Endothelial cell of umbilical vein (primary cell): Measurements from ENCODE around the gene PPP1R10. TPM values are rescaled to one million over a fixed set of nuclear protein-coding genes. Genes with fewer than 3 reads are reported as not detected.

Source experiments
- BruUV-seq: library from RNA; stranded (reverse); fragments of 400-500 nt; replicated peaks from 2 replicates; lab custom pipeline; 2021; lab: Mats Ljungman, UMichigan
- CTCF ChIA-PET: fragments of 300-600, 350-600 bp; sonication (Branson Sonifier 250); formaldehyde crosslinking; loops from one replicate; lab custom pipeline; 2021; ENCODE audit warnings: antibody characterized with exemption, inconsistent platforms; lab: Charles Lee
- POLR2A ChIA-PET: fragments of 300-600, 350-600 bp; sonication (Branson Sonifier 250); formaldehyde crosslinking; loops from one replicate; lab custom pipeline; 2021; ENCODE audit warnings: antibody characterized with exemption, inconsistent platforms; lab: Charles Lee
- DNase-seq: peaks from one replicate; pipeline ENCODE4 v3.0.0-alpha.2; 2011; ENCODE audit warnings: low read depth, low spot score
- FAIRE-seq: peaks from 2 replicates; lab custom pipeline; 2011; peaks lifted over from hg19 to GRCh38; lab: Jason Lieb, UNC
- H2AFZ ChIP-seq: 2 replicates; pipeline ENCODE4 v1.6.0; 2012; ENCODE audit warnings: low read depth, low read length, control low read depth, inconsistent platforms
- H3K27ac ChIP-seq: 2 replicates; pipeline ENCODE4 v1.5.1; 2011; ENCODE audit warnings: low read depth, mild to moderate bottlenecking, control low read depth, low read length, moderate library complexity; ENCODE audit not compliant: insufficient read depth
- H3K27me3 ChIP-seq, 2 experiments: 2 replicates each; pipeline versions ENCODE4 v1.6.0 to v1.6.1; 2011; ENCODE audit warnings: low read length in 2 of 2, mixed read lengths in 1 of 2; ENCODE audit not compliant: control insufficient read depth in 2 of 2, insufficient read depth in 2 of 2
- H3K36me3 ChIP-seq, 2 experiments: 2 replicates in 1 of 2; 3 replicates in 1 of 2; pipeline ENCODE4 v1.5.1; 2011; ENCODE audit warnings: low read length in 2 of 2, mild to moderate bottlenecking in 1 of 2, moderate library complexity in 1 of 2; ENCODE audit not compliant: control insufficient read depth in 2 of 2, insufficient read depth in 2 of 2; ENCODE audit errors: extremely low read depth in 1 of 2
- H3K4me1 ChIP-seq: 3 replicates; pipeline ENCODE4 v1.5.1; 2011; ENCODE audit warnings: mild to moderate bottlenecking, low read length; ENCODE audit not compliant: control insufficient read depth, insufficient read depth; ENCODE audit errors: extremely low read depth
- H3K4me2 ChIP-seq: 2 replicates; pipeline ENCODE4 v1.6.1; 2011; ENCODE audit warnings: low read length, control low read depth, mixed read lengths; ENCODE audit not compliant: insufficient read depth
- H3K4me3 ChIP-seq, 3 experiments: fragments of 200-600 bp in 1 of 3; sonication (generic), shearing (Covaris generic) in 1 of 3; replicated peaks in 1 of 3; 2 replicates each; pipeline ENCODE4 v1.5.1; 2011 to 2016; ENCODE audit warnings: control low read depth in 3 of 3, low read length in 3 of 3, mild to moderate bottlenecking in 2 of 3, inconsistent platforms in 1 of 3, low read depth in 1 of 3, moderate library complexity in 1 of 3; ENCODE audit not compliant: insufficient read depth in 1 of 3
- H3K79me2 ChIP-seq: 2 replicates; pipeline ENCODE4 v1.6.0; 2012; ENCODE audit warnings: low read length, inconsistent platforms; ENCODE audit not compliant: control insufficient read depth, insufficient read depth
- H3K9ac ChIP-seq: replicated peaks from 2 replicates; pipeline ENCODE3; 2011; ENCODE audit warnings: low read length, control low read depth; ENCODE audit not compliant: insufficient read depth; ENCODE audit errors: extremely low read depth
- H3K9me1 ChIP-seq: replicated peaks from 3 replicates; pipeline ENCODE4 v1.6.0; 2011; ENCODE audit warnings: mild to moderate bottlenecking, low read length; ENCODE audit not compliant: control insufficient read depth, insufficient read depth; ENCODE audit errors: extremely low read depth
- H3K9me3 ChIP-seq: replicated peaks from 2 replicates; pipeline ENCODE4 v1.5.1; 2012; ENCODE audit warnings: low read length, inconsistent platforms; ENCODE audit not compliant: control insufficient read depth, insufficient read depth
- H4K20me1 ChIP-seq: replicated peaks from 2 replicates; pipeline ENCODE3; 2011; ENCODE audit warnings: mild to moderate bottlenecking, low read length; ENCODE audit not compliant: control insufficient read depth, insufficient read depth; ENCODE audit errors: extremely low read depth
- EZH2 ChIP-seq: IDR thresholded peaks from 2 replicates; pipeline ENCODE4 v1.6.1; 2012; ENCODE audit warnings: borderline replicate concordance, low read depth, mild to moderate bottlenecking, moderate library complexity, low read length, inconsistent platforms; ENCODE audit not compliant: severe bottlenecking
- FOS ChIP-seq: IDR thresholded peaks from 2 replicates; pipeline ENCODE4 v1.6.1; 2011; ENCODE audit warnings: mild to moderate bottlenecking, low read length, moderate library complexity, borderline replicate concordance; ENCODE audit not compliant: insufficient read depth
- GATA2 ChIP-seq: IDR thresholded peaks from 2 replicates; pipeline ENCODE4 v1.7.0; 2011; ENCODE audit warnings: low read depth, mild to moderate bottlenecking, moderate library complexity, mixed read lengths, low read length; ENCODE audit not compliant: insufficient read length, insufficient read depth
- JUN ChIP-seq: IDR thresholded peaks from 2 replicates; pipeline ENCODE4 v1.6.1; 2011; ENCODE audit warnings: borderline replicate concordance, low read depth; ENCODE audit not compliant: insufficient read length, insufficient read depth
- MYC ChIP-seq: IDR thresholded peaks from one replicate; pipeline ENCODE4 v1.6.1; 2011; ENCODE audit warnings: mild to moderate bottlenecking, low read depth, low read length
- POLR2A ChIP-seq: IDR thresholded peaks from 2 replicates; pipeline ENCODE4 v1.6.1; 2012; ENCODE audit warnings: low read depth, mild to moderate bottlenecking, control low read depth, low read length
- POLR2AphosphoS5 ChIP-seq: IDR thresholded peaks from 2 replicates; pipeline ENCODE4 v1.6.1; 2012; ENCODE audit warnings: low read depth, mild to moderate bottlenecking, control low read depth, low read length, moderate library complexity; ENCODE audit not compliant: insufficient read depth
- dilution Hi-C: fragments of 300-500 bp; cut with MboI; formaldehyde crosslinking; loops from one replicate; pipeline ENCODE4 v1.15.0; 2019; ENCODE audit warnings: low sequenced_read_pairs; ENCODE audit not compliant: extremely low pct_ligation_motif_present
- intact Hi-C: fragments of 100-400 bp; cut with micrococcal nuclease; formaldehyde crosslinking; loops from one replicate; pipeline ENCODE4 v1.10.0; 2022
- polyA plus RNA-seq, 4 experiments: library from polyadenylated mRNA; depleted of rRNA in 3 of 4; stranded (reverse) in 3 of 4; unstranded in 1 of 4; fragments of >200 nt; gene quantifications; 2 replicates each; pipeline versions ENCODE4 v1.2.1 to v1.2.3, GENCODE V29; 2011 to 2012; ENCODE audit warnings: missing spikeins in 1 of 4
- total RNA-seq: library from RNA; stranded (reverse); gene quantifications from 2 replicates; pipeline ENCODE4 v1.2.3, GENCODE V29; 2021
- TF ChIP-seq, protein P1 (sequence below): IDR thresholded peaks from 2 replicates; pipeline ENCODE4 v1.6.1; 2011; ENCODE audit not compliant: insufficient read depth, insufficient read length
- TF ChIP-seq, protein P2 (sequence below), 2 donors: IDR thresholded peaks; 1 replicate in 1 of 2; 2 replicates in 1 of 2; pipeline ENCODE4 v1.5.1; 2011; ENCODE audit warnings: low read length in 2 of 2, mild to moderate bottlenecking in 2 of 2, moderate library complexity in 2 of 2, control low read depth in 1 of 2, inconsistent platforms in 1 of 2, low read depth in 1 of 2; ENCODE audit not compliant: insufficient read depth in 1 of 2; ENCODE audit errors: extremely low read depth in 1 of 2

Gene PPP1R10
- total and polyA plus RNA-seq, 2 donors (not counting 3 experiments of a cell fraction or from before 2014, with no cell fraction given): 19.2 to 88.3 TPM

DNA sequence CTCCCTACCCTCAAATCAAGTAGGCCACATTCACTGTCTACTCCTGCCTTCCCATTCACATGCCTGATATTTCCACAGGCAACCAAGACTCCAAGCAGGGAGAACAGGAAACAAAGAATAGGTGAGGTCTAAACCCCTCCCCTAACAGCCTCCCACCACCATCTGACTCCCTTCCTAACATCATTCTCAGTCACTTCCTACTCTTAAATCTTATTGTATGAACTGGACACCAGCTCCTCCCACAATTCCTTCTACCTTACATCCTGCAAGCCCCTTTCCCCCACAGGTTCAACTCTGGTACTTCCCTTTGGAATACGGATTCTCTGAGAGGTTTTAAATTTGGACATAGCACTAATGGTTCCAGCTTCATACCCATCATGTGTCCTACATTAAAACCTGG, 28.9 kb upstream of the PPP1R10 start:
- Histone ChIP-seq H3K4me2 (peak overlapping the region; percentile 60), H3K36me3 (peaks cover 2 to 9% of the 10 kb centered on the region in 2 experiments), H3K4me3 (no peak overlapping the region), H3K4me1 (peaks cover 8% of the 10 kb centered on the region), H4K20me1 (no peaks in the 10 kb centered on the region), H3K27ac (no peak overlapping the region), H3K27me3 (no peaks in the 10 kb centered on the region), H2AFZ (no peak overlapping the region), H3K9ac (no peak overlapping the region), H3K9me3 (no peaks in the 10 kb centered on the region), H3K79me2 (peaks cover 20% of the 10 kb centered on the region), H3K9me1 (no peaks in the 10 kb centered on the region)
- DNase-seq: no peak
- FAIRE-seq: no peak
- CTCF ChIA-PET: no interaction called here
- POLR2A ChIA-PET: no interaction called here
- dilution Hi-C loops (no loop called here), intact Hi-C loops (loop anchor here (2.0 kb wide), 1 partner anchor 75 kb away; the partner anchor contains the start of gene TUBB)
- TF ChIP-seq, protein P1, sequence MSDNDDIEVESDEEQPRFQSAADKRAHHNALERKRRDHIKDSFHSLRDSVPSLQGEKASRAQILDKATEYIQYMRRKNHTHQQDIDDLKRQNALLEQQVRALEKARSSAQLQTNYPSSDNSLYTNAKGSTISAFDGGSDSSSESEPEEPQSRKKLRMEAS: no peak
- TF ChIP-seq GATA2: no peak
- no peak for TF ChIP-seq EZH2
- no TSS peak for BruUV-seq

DNA sequence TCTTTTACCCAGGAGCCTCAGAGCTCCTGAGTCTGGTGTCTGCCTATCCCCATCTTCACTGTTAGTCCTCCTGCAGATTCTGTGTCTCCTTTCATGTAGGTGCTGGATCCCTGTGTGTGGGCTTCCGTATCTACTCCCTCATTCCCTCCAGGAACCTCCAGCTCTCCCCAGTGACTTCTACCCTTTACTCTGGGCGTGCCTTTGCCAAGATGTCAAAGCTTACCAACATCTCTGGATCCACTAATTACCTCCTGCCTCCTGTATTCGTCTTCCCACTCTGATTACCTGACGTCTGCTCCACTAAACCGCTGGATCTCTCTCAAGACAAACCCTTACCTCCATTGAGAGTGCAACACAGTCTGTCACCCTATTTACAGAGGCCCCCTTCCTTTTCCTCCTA, 27.7 kb upstream of the PPP1R10 start:
- DNase-seq: no peak
- Histone ChIP-seq H3K4me1 (peaks cover 8% of the 10 kb centered on the region), H3K4me3 (no peak overlapping the region), H3K4me2 (no peak overlapping the region), H3K36me3 (peaks cover 2 to 15% of the 10 kb centered on the region in 2 experiments), H3K9me1 (no peaks in the 10 kb centered on the region), H2AFZ (no peak overlapping the region), H3K27ac (no peak overlapping the region), H3K9me3 (no peaks in the 10 kb centered on the region), H3K27me3 (no peaks in the 10 kb centered on the region), H3K9ac (no peak overlapping the region), H4K20me1 (no peaks in the 10 kb centered on the region), H3K79me2 (peaks cover 20% of the 10 kb centered on the region)
- no TSS peak for BruUV-seq
- dilution Hi-C loops: no loop called here
- no peak for FAIRE-seq
- TF ChIP-seq FOS: no peak
- no peak for TF ChIP-seq POLR2AphosphoS5
- TF ChIP-seq, protein P2, sequence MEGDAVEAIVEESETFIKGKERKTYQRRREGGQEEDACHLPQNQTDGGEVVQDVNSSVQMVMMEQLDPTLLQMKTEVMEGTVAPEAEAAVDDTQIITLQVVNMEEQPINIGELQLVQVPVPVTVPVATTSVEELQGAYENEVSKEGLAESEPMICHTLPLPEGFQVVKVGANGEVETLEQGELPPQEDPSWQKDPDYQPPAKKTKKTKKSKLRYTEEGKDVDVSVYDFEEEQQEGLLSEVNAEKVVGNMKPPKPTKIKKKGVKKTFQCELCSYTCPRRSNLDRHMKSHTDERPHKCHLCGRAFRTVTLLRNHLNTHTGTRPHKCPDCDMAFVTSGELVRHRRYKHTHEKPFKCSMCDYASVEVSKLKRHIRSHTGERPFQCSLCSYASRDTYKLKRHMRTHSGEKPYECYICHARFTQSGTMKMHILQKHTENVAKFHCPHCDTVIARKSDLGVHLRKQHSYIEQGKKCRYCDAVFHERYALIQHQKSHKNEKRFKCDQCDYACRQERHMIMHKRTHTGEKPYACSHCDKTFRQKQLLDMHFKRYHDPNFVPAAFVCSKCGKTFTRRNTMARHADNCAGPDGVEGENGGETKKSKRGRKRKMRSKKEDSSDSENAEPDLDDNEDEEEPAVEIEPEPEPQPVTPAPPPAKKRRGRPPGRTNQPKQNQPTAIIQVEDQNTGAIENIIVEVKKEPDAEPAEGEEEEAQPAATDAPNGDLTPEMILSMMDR (IDR thresholded peaks at IDR 0.05; ENCODE audit: extremely low read depth in 1 of 2, insufficient read depth in 1 of 2, low read depth in 1 of 2, low read length in 2 of 2): no peak
- no peak for TF ChIP-seq JUN
- no peak for TF ChIP-seq EZH2
- TF ChIP-seq, protein P1: no peak
- no peak for TF ChIP-seq POLR2A
- no peak for TF ChIP-seq GATA2
- no peak for TF ChIP-seq MYC
- ChIA-PET POLR2A (no interaction called here), CTCF (no interaction called here)
- intact Hi-C loops: no loop called here
